Astrocyte (in vitro differentiated cells and primary cell): Measurements from ENCODE around the gene RFTN1. TPM values are rescaled to one million over a fixed set of nuclear protein-coding genes. Genes with fewer than 3 reads are reported as not detected.

Source experiments
- DNase-seq: peaks from one replicate; pipeline ENCODE4 v3.0.0-alpha.2; 2010; ENCODE audit warnings: low read depth
- FAIRE-seq: peaks from 2 replicates; lab custom pipeline; 2011; peaks lifted over from hg19 to GRCh38; lab: Jason Lieb, UNC
- H2AFZ ChIP-seq: 2 replicates; pipeline ENCODE4 v1.6.0; 2012; ENCODE audit warnings: low read depth, low read length, inconsistent platforms
- H3K27ac ChIP-seq: 2 replicates; pipeline ENCODE4 v1.5.1; 2011; ENCODE audit warnings: low read depth, low read length, inconsistent platforms
- H3K27me3 ChIP-seq: 2 replicates; pipeline ENCODE4 v1.6.0; 2011; ENCODE audit warnings: low read length, inconsistent platforms; ENCODE audit not compliant: insufficient read depth
- H3K36me3 ChIP-seq: 2 replicates; pipeline ENCODE4 v1.5.1; 2011; ENCODE audit warnings: low read length, inconsistent platforms; ENCODE audit not compliant: insufficient read depth
- H3K4me1 ChIP-seq: 2 replicates; pipeline ENCODE4 v1.5.1; 2011; ENCODE audit warnings: low read length, inconsistent platforms; ENCODE audit not compliant: insufficient read depth
- H3K4me2 ChIP-seq: 2 replicates; pipeline ENCODE4 v1.6.0; 2012; ENCODE audit warnings: low read length, inconsistent platforms
- H3K4me3 ChIP-seq: 2 replicates; pipeline ENCODE4 v1.5.1; 2011; ENCODE audit warnings: low read depth, mild to moderate bottlenecking, low read length, inconsistent platforms; ENCODE audit not compliant: insufficient read depth
- H3K79me2 ChIP-seq: 2 replicates; pipeline ENCODE4 v1.6.0; 2012; ENCODE audit warnings: mild to moderate bottlenecking, low read length, inconsistent platforms; ENCODE audit not compliant: insufficient read depth
- H3K9ac ChIP-seq: 2 replicates; pipeline ENCODE4 v1.6.0; 2012; ENCODE audit warnings: mild to moderate bottlenecking, low read length, inconsistent platforms
- H3K9me3 ChIP-seq: 2 replicates; pipeline ENCODE4 v1.5.1; 2012; ENCODE audit warnings: low read depth, mild to moderate bottlenecking, low read length, inconsistent platforms; ENCODE audit not compliant: insufficient read depth
- H4K20me1 ChIP-seq: 2 replicates; pipeline ENCODE4 v1.6.0; 2012; ENCODE audit warnings: low read length, inconsistent platforms; ENCODE audit not compliant: insufficient read depth
- H3K27ac Mint-ChIP-seq: one replicate; pipeline ENCODE4 v1.8.0; 2021; ENCODE audit warnings: mild to moderate bottlenecking, mixed read lengths; ENCODE audit not compliant: unreplicated experiment
- H3K27me3 Mint-ChIP-seq: one replicate; pipeline ENCODE4 v1.8.0; 2021; ENCODE audit warnings: low read depth, mixed read lengths; ENCODE audit not compliant: unreplicated experiment
- H3K36me3 Mint-ChIP-seq: one replicate; pipeline ENCODE4 v1.8.0; 2021; ENCODE audit warnings: low read depth, mixed read lengths; ENCODE audit not compliant: unreplicated experiment
- H3K4me1 Mint-ChIP-seq: one replicate; pipeline ENCODE4 v1.8.0; 2021; ENCODE audit warnings: low read depth, mixed read lengths; ENCODE audit not compliant: unreplicated experiment
- H3K4me3 Mint-ChIP-seq: one replicate; pipeline ENCODE4 v1.8.0; 2021; ENCODE audit warnings: mild to moderate bottlenecking, moderate library complexity, mixed read lengths; ENCODE audit not compliant: unreplicated experiment
- H3K9me3 Mint-ChIP-seq: one replicate; pipeline ENCODE4 v1.8.0; 2021; ENCODE audit warnings: mild to moderate bottlenecking, mixed read lengths; ENCODE audit not compliant: unreplicated experiment
- EZH2 ChIP-seq: IDR thresholded peaks from 2 replicates; pipeline ENCODE4 v1.6.1; 2012; ENCODE audit warnings: mild to moderate bottlenecking, low read length, inconsistent platforms; ENCODE audit not compliant: insufficient read depth
- total RNA-seq: library from RNA; stranded (reverse); gene quantifications from 2 replicates; pipeline ENCODE4 v1.2.1, GENCODE V29; 2021
- TF ChIP-seq, protein P1 (sequence below): IDR thresholded peaks from 2 replicates; pipeline ENCODE4 v1.5.1; 2011; ENCODE audit warnings: low read depth, mild to moderate bottlenecking, inconsistent platforms, low read length, moderate library complexity; ENCODE audit not compliant: insufficient read depth

RFTN1 gene
- total RNA-seq, 1 donor from 2014 or later, result 49.5 TPM

GRCh38 chr3:16304061-16305010, 209.2 kb downstream of the RFTN1 start:
- H3K27me3 Mint-ChIP-seq, result no peaks in the 10 kb centered on the region

DNA sequence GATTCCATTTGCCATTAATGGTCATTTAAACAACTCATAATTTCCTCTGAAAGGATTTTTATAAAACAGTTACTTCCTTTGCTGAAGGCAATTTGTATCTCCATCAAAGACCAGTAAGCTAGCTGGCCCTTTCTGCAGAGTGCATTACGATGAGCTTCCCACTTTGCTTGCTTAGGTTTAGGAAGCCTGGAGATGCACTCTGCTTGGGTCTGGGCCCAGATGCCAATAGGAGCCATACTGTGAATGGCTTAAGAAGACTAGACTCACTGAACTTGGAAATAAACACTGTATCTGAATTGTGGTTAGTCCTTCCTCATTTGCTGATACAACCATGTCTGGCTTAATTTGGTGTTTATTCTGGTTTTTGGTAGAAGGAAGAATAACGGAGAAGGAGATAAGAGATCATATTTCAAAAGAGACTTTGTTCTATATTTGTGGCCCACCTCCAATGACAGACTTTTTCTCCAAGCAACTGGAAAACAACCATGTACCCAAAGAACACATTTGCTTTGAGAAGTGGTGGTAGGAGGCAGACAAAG, 210.4 kb downstream of the RFTN1 start:
- H3K9ac ChIP-seq, result no peak overlapping the region
- H3K36me3 ChIP-seq, result no peaks in the 10 kb centered on the region
- TF ChIP-seq, protein P1, sequence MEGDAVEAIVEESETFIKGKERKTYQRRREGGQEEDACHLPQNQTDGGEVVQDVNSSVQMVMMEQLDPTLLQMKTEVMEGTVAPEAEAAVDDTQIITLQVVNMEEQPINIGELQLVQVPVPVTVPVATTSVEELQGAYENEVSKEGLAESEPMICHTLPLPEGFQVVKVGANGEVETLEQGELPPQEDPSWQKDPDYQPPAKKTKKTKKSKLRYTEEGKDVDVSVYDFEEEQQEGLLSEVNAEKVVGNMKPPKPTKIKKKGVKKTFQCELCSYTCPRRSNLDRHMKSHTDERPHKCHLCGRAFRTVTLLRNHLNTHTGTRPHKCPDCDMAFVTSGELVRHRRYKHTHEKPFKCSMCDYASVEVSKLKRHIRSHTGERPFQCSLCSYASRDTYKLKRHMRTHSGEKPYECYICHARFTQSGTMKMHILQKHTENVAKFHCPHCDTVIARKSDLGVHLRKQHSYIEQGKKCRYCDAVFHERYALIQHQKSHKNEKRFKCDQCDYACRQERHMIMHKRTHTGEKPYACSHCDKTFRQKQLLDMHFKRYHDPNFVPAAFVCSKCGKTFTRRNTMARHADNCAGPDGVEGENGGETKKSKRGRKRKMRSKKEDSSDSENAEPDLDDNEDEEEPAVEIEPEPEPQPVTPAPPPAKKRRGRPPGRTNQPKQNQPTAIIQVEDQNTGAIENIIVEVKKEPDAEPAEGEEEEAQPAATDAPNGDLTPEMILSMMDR, result no peak
- no peak for TF ChIP-seq EZH2
- no peak overlapping the region for H3K27ac ChIP-seq
- Mint-ChIP-seq H3K4me3 (no peak overlapping the region), H3K4me1 (peaks cover 37% of the 10 kb centered on the region), H3K9me3 (no peaks in the 10 kb centered on the region), H3K27ac (no peak overlapping the region), H3K36me3 (peaks cover 20% of the 10 kb centered on the region), H3K27me3 (no peaks in the 10 kb centered on the region)
- H3K4me1 ChIP-seq, result no peaks in the 10 kb centered on the region
- no peak overlapping the region for H2AFZ ChIP-seq
- FAIRE-seq (no peak), DNase-seq (peak; percentile 26)
- no peak overlapping the region for H3K4me2 ChIP-seq
- no peak overlapping the region for H3K4me3 ChIP-seq
- no peaks in the 10 kb centered on the region for H3K9me3 ChIP-seq
- no peaks in the 10 kb centered on the region for H4K20me1 ChIP-seq
- no peaks in the 10 kb centered on the region for H3K27me3 ChIP-seq
- no peaks in the 10 kb centered on the region for H3K79me2 ChIP-seq

More at GRCh38 chr3:16304061-16305010, 209.2 kb downstream of the RFTN1 start:
- no peak for DNase-seq
- Mint-ChIP-seq H3K4me1 (peaks cover 42% of the 10 kb centered on the region), H3K4me3 (no peak overlapping the region), H3K27ac (no peak overlapping the region), H3K9me3 (no peaks in the 10 kb centered on the region), H3K36me3 (peaks cover 19% of the 10 kb centered on the region)
- no peak overlapping the region for H3K4me3 ChIP-seq
- H3K4me2 ChIP-seq, result no peak overlapping the region
- TF ChIP-seq, protein P1, result no peak
- no peak for TF ChIP-seq EZH2
- no peaks in the 10 kb centered on the region for H3K4me1 ChIP-seq
- no peaks in the 10 kb centered on the region for H3K9me3 ChIP-seq
- H2AFZ ChIP-seq, result no peak overlapping the region
- H4K20me1 ChIP-seq, result no peaks in the 10 kb centered on the region
- no peaks in the 10 kb centered on the region for H3K79me2 ChIP-seq
- no peaks in the 10 kb centered on the region for H3K36me3 ChIP-seq
- no peak overlapping the region for H3K27ac ChIP-seq
- no peak for FAIRE-seq
- H3K9ac ChIP-seq, result no peak overlapping the region
- H3K27me3 ChIP-seq, result no peaks in the 10 kb centered on the region
